Cardiac muscle cell (in vitro differentiated cells and primary cell): ENCODE data around the gene CDKL2. TPM values are rescaled to one million over a fixed set of nuclear protein-coding genes. Genes with fewer than 3 reads are reported as not detected.

Experiments used
- DNase-seq, 2 donors: peaks; one replicate each; pipeline versions ENCODE4 v3.0.0 to v3.0.0-alpha.2; 2010 to 2017; ENCODE audit warnings: low read depth in 1 of 2, low spot score in 1 of 2
- H3K27ac ChIP-seq: fragments of 200-600 bp; sonication (generic); 2 replicates; pipeline ENCODE4 v1.5.1; 2016
- H3K27me3 ChIP-seq: fragments of 200-600 bp; sonication (generic); 2 replicates; pipeline ENCODE4 v1.6.0; 2016; ENCODE audit warnings: control low read depth
- H3K36me3 ChIP-seq: fragments of 200-600 bp; sonication (generic); 2 replicates; pipeline ENCODE4 v1.5.1; 2016; ENCODE audit warnings: control low read depth
- H3K4me1 ChIP-seq: fragments of 200-600 bp; sonication (generic); 2 replicates; pipeline ENCODE4 v1.8.1; 2017; ENCODE audit warnings: low read depth, mild to moderate bottlenecking, mixed run types
- H3K4me3 ChIP-seq: fragments of 200-600 bp; sonication (generic); 2 replicates; pipeline ENCODE4 v1.5.1; 2016; ENCODE audit warnings: mild to moderate bottlenecking
- H3K9me3 ChIP-seq: fragments of 200-600 bp; sonication (generic); 2 replicates; pipeline ENCODE4 v1.5.1; 2017; ENCODE audit warnings: low read depth, mild to moderate bottlenecking, control low read depth
- CTCF ChIP-seq: IDR thresholded peaks from 2 replicates; pipeline ENCODE4 v1.5.1; 2012; ENCODE audit warnings: low read depth, mild to moderate bottlenecking, low read length
- polyA plus RNA-seq: library from polyadenylated mRNA; unstranded; fragments of >200 nt; fragmentation: Nextera tagmentation; extraction: Ambion mirVana; gene quantifications from 2 replicates; pipeline ENCODE4 v1.2.1, GENCODE V29; 2016
- total RNA-seq: library from RNA; depleted of rRNA; stranded (reverse); fragments of >200 nt; gene quantifications from 2 replicates; pipeline ENCODE4 v1.2.3, GENCODE V29; 2016

Gene CDKL2
- total and polyA plus RNA-seq, 2 experiments from 2014 or later = 2.5 to 4.4 TPM

GRCh38 chr4:75555294-75556164, 74.8 kb downstream of the CDKL2 start, which contains the start of gene ODAPH:
Gene ODAPH, plus strand, starts transcription at chr4:75556066. Its CDS starts 17 bp downstream, at chr4:75556083.
- Histone ChIP-seq H3K27me3 (no peaks in the 10 kb centered on the region), H3K4me3 (no peak within 1 kb of the TSS)

GRCh38 chr4:75552452-75552851, 77.9 kb downstream of the CDKL2 start:
- Histone ChIP-seq H3K4me3 (no peak overlapping the region), H3K27ac (no peak overlapping the region), H3K9me3 (no peaks in the 10 kb centered on the region), H3K36me3 (no peaks in the 10 kb centered on the region), H3K27me3 (no peaks in the 10 kb centered on the region), H3K4me1 (no peaks in the 10 kb centered on the region)
- TF ChIP-seq CTCF = no peak
- no peak for DNase-seq

More at GRCh38 chr4:75555294-75556164, 74.8 kb downstream of the CDKL2 start, which contains the start of gene ODAPH:
- Histone ChIP-seq H3K36me3 (no peaks in the 10 kb centered on the region), H3K4me1 (no peaks in the 10 kb centered on the region), H3K27ac (no peak within 1 kb of the TSS), H3K9me3 (no peaks in the 10 kb centered on the region)
- DNase-seq = no peak
- TF ChIP-seq CTCF = no peak

- no peaks in the 10 kb centered on the region for H3K4me1 ChIP-seq
- H3K36me3 ChIP-seq = no peaks in the 10 kb centered on the region
- DNase-seq = no peak
- H3K27me3 ChIP-seq = no peaks in the 10 kb centered on the region
- no peak overlapping the region for H3K4me3 ChIP-seq
- no peak overlapping the region for H3K27ac ChIP-seq
- H3K9me3 ChIP-seq = no peaks in the 10 kb centered on the region
- no peak for TF ChIP-seq CTCF
Measured at GRCh38 chr4:75549019-75549418, 81.3 kb downstream of the CDKL2 start.

- DNase-seq = peak; percentile 65 to 82
- H3K36me3 ChIP-seq = no peaks in the 10 kb centered on the region
- H3K27ac ChIP-seq = no peak overlapping the region
- H3K27me3 ChIP-seq = no peaks in the 10 kb centered on the region
- no peak for TF ChIP-seq CTCF
- H3K9me3 ChIP-seq = no peaks in the 10 kb centered on the region
- no peak overlapping the region for H3K4me3 ChIP-seq
- no peaks in the 10 kb centered on the region for H3K4me1 ChIP-seq
Measured at GRCh38 chr4:75547647-75548387, 82.5 kb downstream of the CDKL2 start.

- H3K27ac ChIP-seq = no peak overlapping the region
- no peaks in the 10 kb centered on the region for H3K9me3 ChIP-seq
- H3K36me3 ChIP-seq = no peaks in the 10 kb centered on the region
- no peaks in the 10 kb centered on the region for H3K4me1 ChIP-seq
- no peak overlapping the region for H3K4me3 ChIP-seq
- H3K27me3 ChIP-seq = no peaks in the 10 kb centered on the region
- TF ChIP-seq CTCF = no peak
- DNase-seq = no peak
Measured at GRCh38 chr4:75545526-75545925, 84.8 kb downstream of the CDKL2 start.
